Upper lobe of left lung (tissue), 4 donors: ENCODE results near the gene COL23A1.

ENCODE experiments used
- POLR2AphosphoS5 ChIP-seq, 2 donors: sonication (generic); formaldehyde crosslinking; IDR thresholded peaks; one replicate each; pipeline ENCODE4 v1.5.1; 2017; ENCODE audit warnings: antibody characterized with exemption in 2 of 2
- TF ChIP-seq, protein P1 (sequence below), 6 experiments: fragments of 450-650 bp in 4 of 6; fragments of 200-600 bp in 2 of 6; sonication (generic) in 2 of 6; IDR thresholded peaks; one replicate each; pipeline ENCODE4 v1.5.1; 2016 to 2019; ENCODE audit warnings: antibody characterized with exemption in 6 of 6

DNA sequence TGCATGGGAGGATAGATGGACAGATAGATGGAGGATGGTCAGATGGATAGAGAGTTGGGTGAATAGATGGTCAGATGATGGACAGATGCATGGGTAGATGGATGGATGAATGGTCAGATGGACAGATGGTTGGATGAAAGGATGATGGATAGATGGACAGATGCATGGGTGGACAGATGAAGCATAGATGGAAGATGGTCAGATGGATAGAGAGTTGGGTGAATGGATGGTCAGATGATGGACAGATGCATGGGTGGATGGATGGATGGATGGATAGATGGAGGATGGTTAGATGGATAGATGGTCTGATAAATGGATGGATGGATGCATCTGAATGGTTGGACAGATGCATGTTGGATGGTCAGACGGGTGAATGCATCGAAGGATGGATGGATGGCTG is 70.4 kb downstream of the COL23A1 start:
- TF ChIP-seq POLR2AphosphoS5 (IDR thresholded peaks at IDR 0.05) = no peak
- TF ChIP-seq, protein P1, sequence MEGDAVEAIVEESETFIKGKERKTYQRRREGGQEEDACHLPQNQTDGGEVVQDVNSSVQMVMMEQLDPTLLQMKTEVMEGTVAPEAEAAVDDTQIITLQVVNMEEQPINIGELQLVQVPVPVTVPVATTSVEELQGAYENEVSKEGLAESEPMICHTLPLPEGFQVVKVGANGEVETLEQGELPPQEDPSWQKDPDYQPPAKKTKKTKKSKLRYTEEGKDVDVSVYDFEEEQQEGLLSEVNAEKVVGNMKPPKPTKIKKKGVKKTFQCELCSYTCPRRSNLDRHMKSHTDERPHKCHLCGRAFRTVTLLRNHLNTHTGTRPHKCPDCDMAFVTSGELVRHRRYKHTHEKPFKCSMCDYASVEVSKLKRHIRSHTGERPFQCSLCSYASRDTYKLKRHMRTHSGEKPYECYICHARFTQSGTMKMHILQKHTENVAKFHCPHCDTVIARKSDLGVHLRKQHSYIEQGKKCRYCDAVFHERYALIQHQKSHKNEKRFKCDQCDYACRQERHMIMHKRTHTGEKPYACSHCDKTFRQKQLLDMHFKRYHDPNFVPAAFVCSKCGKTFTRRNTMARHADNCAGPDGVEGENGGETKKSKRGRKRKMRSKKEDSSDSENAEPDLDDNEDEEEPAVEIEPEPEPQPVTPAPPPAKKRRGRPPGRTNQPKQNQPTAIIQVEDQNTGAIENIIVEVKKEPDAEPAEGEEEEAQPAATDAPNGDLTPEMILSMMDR (IDR thresholded peaks at IDR 0.05) = no peak
